Ishikawa (cell line): ENCODE results near the gene DRC7.
A peak's percentile ranks its signal among the peaks of the same experiment; 100 is the strongest.

Experiments
- CEBPB ChIP-seq: IDR thresholded peaks from 2 replicates; pipeline ENCODE4 v1.6.1; 2012
- CREB1 ChIP-seq: IDR thresholded peaks from 2 replicates; pipeline ENCODE4 v1.6.1; 2012; ENCODE audit warnings: low read depth
- EGR1 ChIP-seq: IDR thresholded peaks from 2 replicates; pipeline ENCODE4 v1.6.1; 2012
- EP300 ChIP-seq: IDR thresholded peaks from 2 replicates; pipeline ENCODE4 v1.6.1; 2012; ENCODE audit warnings: borderline replicate concordance
- FOXM1 ChIP-seq: IDR thresholded peaks from 2 replicates; pipeline ENCODE4 v1.6.1; 2012; ENCODE audit warnings: low read depth, borderline replicate concordance
- NFIC ChIP-seq: IDR thresholded peaks from 2 replicates; pipeline ENCODE4 v1.6.1; 2012
- RAD21 ChIP-seq: IDR thresholded peaks from 2 replicates; pipeline ENCODE4 v1.6.1; 2012; ENCODE audit warnings: low read depth
- TAF1 ChIP-seq: IDR thresholded peaks from 2 replicates; pipeline ENCODE4 v1.6.1; 2012; ENCODE audit warnings: low read depth, mild to moderate bottlenecking
- TCF12 ChIP-seq: IDR thresholded peaks from 2 replicates; pipeline ENCODE4 v1.6.1; 2012; ENCODE audit warnings: low read depth
- TEAD4 ChIP-seq: IDR thresholded peaks from 2 replicates; pipeline ENCODE4 v1.6.1; 2012
- YY1 ChIP-seq: IDR thresholded peaks from 2 replicates; pipeline ENCODE4 v1.6.1; 2012; ENCODE audit warnings: low read depth
- ZBTB7A ChIP-seq: IDR thresholded peaks from 2 replicates; pipeline ENCODE4 v1.6.1; 2012; ENCODE audit warnings: low read depth
- TF ChIP-seq, protein P1 (sequence below): IDR thresholded peaks from 2 replicates; pipeline ENCODE4 v1.6.1; 2012
- TF ChIP-seq, protein P2 (sequence below): IDR thresholded peaks from 2 replicates; pipeline ENCODE4 v1.6.1; 2012
- TF ChIP-seq, protein P3 (sequence below): IDR thresholded peaks from 2 replicates; pipeline ENCODE4 v1.6.1; 2012; ENCODE audit warnings: low read depth, mild to moderate bottlenecking

Gene DRC7

DNA sequence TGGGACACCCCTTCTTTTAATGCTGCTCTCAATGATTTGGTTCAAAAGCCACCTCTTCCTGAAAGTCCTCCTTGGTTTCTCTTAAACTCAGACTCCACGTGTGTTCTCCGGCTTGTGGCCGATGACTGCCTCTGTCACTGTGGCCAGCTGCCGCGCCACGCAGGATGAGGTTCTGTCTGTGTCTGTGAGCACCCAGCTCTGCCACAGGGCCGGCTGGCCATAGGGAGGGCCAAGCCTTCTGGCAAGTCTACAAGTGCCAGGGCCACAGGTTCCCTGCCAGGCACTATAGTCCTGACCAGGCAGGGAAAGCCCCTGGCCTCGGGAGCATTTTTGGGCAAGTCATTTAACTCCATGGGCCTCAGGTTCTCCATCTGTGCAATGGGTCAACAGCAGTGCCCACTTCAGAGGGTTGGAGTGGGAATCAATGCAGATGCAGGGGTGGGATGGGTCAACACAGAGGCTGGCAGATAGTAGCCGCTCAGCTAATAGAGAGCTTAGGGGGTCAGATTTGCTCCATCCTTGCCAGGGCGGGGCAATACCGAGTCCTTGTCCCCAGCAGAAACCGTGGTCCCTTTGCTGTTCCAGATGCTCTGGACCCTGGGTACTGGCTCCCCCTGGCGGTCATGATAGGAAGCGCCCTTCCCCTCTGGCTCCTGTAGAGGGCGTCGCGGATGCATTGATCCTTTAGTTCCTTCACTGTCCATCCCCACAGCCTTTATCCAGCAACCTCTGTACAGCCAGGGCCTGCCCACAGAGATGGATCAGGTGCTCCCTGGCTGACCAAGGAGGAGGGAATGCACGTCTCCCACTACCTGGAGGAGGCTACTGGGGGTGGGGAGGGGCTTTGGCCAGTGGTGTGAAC lies 45.8 kb upstream of the DRC7 start:
- TF ChIP-seq TCF12 (peak; percentile 61), FOXM1 (no peak; the same call in 1 of the 2 replicates), CREB1 (no peak), NFIC (no peak; the same call in 1 of the 2 replicates), YY1 (peak; percentile 44; the same call in 1 of the 2 replicates), CEBPB (no peak), EGR1 (no peak), TAF1 (no peak), EP300 (peak; percentile 19; the same call in 1 of the 2 replicates), TEAD4 (no peak; the same call in 1 of the 2 replicates), RAD21 (peak; percentile 99), ZBTB7A (no peak)
- TF ChIP-seq, protein P1, sequence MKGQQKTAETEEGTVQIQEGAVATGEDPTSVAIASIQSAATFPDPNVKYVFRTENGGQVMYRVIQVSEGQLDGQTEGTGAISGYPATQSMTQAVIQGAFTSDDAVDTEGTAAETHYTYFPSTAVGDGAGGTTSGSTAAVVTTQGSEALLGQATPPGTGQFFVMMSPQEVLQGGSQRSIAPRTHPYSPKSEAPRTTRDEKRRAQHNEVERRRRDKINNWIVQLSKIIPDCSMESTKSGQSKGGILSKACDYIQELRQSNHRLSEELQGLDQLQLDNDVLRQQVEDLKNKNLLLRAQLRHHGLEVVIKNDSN: peak; percentile 25; the same call in 1 of the 2 replicates
- TF ChIP-seq, protein P2, sequence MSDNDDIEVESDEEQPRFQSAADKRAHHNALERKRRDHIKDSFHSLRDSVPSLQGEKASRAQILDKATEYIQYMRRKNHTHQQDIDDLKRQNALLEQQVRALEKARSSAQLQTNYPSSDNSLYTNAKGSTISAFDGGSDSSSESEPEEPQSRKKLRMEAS: peak; percentile 41; the same call in 1 of the 2 replicates
- TF ChIP-seq, protein P3, sequence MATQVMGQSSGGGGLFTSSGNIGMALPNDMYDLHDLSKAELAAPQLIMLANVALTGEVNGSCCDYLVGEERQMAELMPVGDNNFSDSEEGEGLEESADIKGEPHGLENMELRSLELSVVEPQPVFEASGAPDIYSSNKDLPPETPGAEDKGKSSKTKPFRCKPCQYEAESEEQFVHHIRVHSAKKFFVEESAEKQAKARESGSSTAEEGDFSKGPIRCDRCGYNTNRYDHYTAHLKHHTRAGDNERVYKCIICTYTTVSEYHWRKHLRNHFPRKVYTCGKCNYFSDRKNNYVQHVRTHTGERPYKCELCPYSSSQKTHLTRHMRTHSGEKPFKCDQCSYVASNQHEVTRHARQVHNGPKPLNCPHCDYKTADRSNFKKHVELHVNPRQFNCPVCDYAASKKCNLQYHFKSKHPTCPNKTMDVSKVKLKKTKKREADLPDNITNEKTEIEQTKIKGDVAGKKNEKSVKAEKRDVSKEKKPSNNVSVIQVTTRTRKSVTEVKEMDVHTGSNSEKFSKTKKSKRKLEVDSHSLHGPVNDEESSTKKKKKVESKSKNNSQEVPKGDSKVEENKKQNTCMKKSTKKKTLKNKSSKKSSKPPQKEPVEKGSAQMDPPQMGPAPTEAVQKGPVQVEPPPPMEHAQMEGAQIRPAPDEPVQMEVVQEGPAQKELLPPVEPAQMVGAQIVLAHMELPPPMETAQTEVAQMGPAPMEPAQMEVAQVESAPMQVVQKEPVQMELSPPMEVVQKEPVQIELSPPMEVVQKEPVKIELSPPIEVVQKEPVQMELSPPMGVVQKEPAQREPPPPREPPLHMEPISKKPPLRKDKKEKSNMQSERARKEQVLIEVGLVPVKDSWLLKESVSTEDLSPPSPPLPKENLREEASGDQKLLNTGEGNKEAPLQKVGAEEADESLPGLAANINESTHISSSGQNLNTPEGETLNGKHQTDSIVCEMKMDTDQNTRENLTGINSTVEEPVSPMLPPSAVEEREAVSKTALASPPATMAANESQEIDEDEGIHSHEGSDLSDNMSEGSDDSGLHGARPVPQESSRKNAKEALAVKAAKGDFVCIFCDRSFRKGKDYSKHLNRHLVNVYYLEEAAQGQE: no peak

DNA sequence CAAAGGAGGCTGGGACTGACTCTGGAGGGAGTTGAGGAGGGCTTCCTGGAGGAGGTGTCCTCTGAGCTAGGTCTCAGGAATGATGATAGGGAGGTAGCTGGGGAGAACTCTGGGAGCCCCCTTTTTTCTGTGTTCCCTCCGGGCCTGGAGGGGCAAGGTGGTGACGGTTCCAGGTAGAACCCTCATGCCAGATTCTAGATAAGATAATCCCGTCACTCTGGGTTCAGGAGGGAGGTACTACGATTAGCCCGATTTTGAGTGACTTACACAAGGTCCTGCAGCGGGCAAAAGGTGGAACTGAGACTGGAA lies 45.2 kb upstream of the DRC7 start:
- no peak for TF ChIP-seq TEAD4

DNA sequence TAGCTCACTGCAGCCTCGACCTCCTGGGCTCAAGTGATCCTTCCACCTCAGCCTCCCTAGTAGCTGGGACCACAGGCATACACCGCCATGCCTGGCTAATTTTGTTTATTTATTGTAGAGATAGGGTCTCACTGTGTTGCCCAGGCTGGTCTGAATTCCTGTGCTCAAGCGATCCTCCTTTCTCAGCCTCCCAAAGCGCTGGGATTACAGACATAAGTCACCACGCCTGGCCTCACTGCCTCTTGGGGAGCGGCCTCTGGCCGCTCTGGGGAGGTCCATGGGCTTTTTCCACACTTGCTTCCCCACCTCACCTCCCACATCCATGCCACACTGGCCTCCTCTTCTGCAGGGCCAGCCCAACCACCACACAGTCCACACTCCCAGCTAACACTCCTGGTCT lies 44.8 kb upstream of the DRC7 start:
- no peak for TF ChIP-seq EGR1
- TF ChIP-seq CREB1: no peak
- TF ChIP-seq, protein P3: no peak
- no peak for TF ChIP-seq CEBPB
- TF ChIP-seq, protein P1: no peak
- TF ChIP-seq TEAD4: no peak
- TF ChIP-seq NFIC: no peak
- no peak for TF ChIP-seq RAD21
- TF ChIP-seq FOXM1: no peak

DNA sequence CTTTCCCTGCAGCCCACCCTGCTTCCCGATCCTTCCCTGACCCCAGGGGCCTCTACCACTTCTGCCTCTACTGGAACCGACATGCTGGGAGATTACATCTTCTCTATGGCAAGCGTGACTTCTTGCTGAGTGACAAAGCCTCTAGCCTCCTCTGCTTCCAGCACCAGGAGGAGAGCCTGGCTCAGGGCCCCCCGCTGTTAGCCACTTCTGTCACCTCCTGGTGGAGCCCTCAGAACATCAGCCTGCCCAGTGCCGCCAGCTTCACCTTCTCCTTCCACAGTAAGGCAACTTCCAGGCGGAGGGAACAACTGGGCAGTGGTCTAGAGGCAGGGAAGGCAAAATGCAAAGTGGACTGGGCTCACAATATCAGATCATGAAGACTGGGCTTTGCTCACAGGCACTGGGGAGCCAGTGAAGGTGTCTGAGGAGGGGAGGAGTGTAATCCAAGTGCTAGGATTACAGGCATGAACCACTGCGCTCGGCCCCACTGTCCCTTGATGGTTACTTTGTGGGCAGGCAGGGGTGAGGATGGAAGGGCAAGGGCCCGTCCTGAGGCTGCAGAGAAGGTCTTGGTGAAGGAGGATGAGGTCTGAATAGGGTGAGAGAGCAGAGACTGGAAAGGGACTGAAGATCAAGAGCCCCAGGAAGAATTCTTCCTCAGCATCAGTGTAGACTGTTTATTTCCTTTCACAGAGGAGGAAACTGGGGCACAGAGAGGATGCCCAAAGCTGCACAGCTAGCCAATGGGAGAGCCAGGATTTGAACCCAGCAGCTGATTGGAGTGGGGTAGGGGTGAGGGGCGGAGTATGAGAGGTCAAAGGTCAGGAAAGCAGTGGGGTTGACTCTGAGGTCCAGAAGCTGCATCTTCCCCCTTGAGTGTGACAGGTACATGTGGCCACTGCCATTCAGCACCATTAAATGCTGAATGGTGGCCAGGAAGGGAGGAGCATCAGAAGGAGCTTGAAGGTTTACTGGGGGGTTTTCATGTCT lies 43.0 kb upstream of the DRC7 start:
- TF ChIP-seq CEBPB (no peak), ZBTB7A (no peak)

DNA sequence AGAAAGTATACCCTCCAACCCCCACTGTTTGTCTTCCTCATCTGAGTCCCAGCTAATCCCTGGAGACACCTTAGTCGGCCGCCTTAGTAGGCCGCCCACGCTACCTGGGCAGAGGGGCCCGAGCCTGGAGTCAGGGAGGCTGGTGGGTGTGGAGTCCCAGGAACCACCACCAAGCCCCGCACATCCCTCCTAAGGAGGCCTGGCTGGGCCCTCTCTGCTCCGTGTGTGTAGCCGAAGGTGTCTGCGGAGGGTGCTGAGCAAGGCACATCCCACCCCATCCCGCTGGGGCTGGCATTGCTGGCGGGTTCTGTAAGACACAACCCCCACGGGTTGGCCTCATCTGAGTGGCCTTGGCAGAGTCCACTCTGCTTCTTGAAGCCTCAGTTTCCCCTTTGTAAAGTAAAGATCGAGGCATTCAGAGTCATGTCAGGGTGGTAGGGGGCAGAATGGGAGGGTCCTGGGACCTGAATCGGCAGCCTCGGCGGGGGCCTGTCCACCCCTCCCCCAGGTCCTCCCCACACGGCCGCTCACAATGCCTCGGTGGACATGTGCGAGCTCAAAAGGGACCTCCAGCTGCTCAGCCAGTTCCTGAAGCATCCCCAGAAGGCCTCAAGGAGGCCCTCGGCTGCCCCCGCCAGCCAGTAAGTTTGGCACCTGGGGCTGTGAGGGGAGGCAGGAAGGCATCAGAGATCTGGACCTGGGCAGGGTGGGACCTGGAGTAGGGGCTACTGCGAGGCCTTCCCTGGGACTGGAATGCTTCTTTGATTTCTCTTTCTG lies 41.7 kb upstream of the DRC7 start:
- TF ChIP-seq YY1: no peak
- TF ChIP-seq, protein P1: no peak
- TF ChIP-seq RAD21: no peak
- TF ChIP-seq ZBTB7A: no peak
- no peak for TF ChIP-seq TAF1
- no peak for TF ChIP-seq FOXM1
- TF ChIP-seq NFIC: no peak
- no peak for TF ChIP-seq CEBPB
- TF ChIP-seq CREB1: no peak
- TF ChIP-seq, protein P2: no peak
- no peak for TF ChIP-seq EP300
